C4-2B (cell line): Measurements from ENCODE around the gene ORM1.

Experiments used
- H3K27ac ChIP-seq: fragments of 450-650 bp; 2 replicates; pipeline ENCODE4 v1.5.1; 2017
- CTCF ChIP-seq: fragments of 450-650 bp; conservative IDR thresholded peaks from 2 replicates; pipeline ENCODE4 v1.5.1; 2017; ENCODE audit warnings: mild to moderate bottlenecking
- ZFX ChIP-seq: fragments of 450-650 bp; IDR thresholded peaks from 2 replicates; pipeline ENCODE4 v1.6.1; 2017

The ORM1 gene

DNA sequence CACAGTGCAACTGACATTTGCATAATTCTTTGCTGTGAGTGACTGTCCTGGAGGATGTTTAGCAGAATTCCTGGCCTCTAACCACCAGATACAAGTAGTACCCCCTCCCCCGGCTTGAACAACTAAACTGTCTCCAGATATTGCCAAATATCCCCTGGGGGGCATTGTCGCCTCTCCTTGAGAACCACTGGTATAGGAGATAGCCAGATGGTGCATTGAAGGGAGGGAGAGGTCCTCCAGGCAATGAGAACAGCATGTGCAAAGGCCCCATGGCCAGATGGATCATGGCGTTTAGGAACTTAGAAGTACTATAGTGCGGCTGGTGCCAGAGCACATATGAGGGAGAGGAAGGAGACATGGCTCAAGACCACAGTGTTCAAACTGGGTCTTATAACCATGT is 18.9 kb upstream of the ORM1 start:
- H3K27ac ChIP-seq = no peak overlapping the region
- TF ChIP-seq CTCF (no peak), ZFX (no peak)

GRCh38 chr9:114304416-114305188 is 18.3 kb upstream of the ORM1 start:
- no peak overlapping the region for H3K27ac ChIP-seq
- TF ChIP-seq ZFX (no peak), CTCF (no peak)

GRCh38 chr9:114307899-114308267 is 15.0 kb upstream of the ORM1 start:
- TF ChIP-seq CTCF = no peak
- TF ChIP-seq ZFX = no peak
- no peak overlapping the region for H3K27ac ChIP-seq

DNA sequence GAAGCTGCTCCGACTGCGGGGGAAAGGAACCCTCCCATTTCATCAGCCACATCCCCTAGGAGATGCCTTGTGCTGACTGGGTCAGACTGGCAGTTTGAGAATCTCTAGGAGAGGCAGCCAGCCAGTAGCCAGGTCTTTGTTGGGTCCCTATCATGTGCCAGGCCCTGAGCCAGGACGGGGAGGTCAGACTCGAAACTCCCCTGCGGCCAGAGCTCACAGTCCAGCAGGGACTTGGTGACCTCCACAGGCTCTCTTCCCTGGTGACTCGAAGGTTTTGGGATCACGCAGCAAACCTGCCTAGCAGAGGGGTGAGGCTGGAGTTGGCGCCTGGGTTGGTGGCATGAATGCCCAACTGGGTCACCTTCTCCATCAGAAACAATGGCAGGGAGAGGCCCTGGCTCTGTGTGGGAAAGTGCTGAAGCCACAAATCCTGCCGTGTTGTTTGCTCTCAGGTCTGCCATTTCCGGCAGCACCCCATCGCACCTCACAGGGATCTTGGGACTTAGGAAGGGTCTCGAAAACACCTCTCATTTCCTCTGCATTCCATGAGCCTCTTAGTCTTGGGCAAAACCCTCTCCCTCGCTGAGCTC is 14.4 kb upstream of the ORM1 start:
- no peak for TF ChIP-seq CTCF
- TF ChIP-seq ZFX = no peak
- no peak overlapping the region for H3K27ac ChIP-seq

DNA sequence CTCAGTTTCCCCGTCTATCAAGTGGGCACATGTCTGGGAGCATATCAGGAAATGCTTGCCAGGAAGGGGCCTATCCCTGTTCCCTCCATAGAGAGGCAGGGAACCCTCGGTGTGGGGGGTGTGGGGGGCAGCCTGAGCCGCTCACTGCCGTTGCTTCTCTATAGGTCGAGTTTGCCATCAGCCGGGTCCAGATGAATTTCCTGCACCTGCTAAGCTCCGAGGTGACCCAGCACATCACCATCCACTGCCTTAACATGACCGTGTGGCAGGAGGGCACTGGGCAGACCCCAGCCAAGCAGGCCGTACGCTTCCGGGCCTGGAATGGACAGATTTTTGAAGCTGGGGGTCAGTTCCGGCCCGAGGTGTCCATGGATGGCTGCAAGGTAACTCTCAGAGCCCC is 13.8 kb upstream of the ORM1 start:
- no peak for TF ChIP-seq CTCF
- TF ChIP-seq ZFX = no peak
- H3K27ac ChIP-seq = no peak overlapping the region

- TF ChIP-seq CTCF (no peak), ZFX (no peak)
- no peak overlapping the region for H3K27ac ChIP-seq
These were observed 12.1 kb upstream of the ORM1 start for GRCh38 chr9:114310471-114311450.
